ENCODE data around the gene LYPD6.

Gene LYPD6

GRCh38 chr2:149441255-149441654, 110.9 kb downstream of the LYPD6 start:
- Histone ChIP-seq H3K36me3 (ENCODE audit: control insufficient read depth, insufficient read depth, low read length) (no peaks in the 10 kb centered on the region), H3K4me3 (ENCODE audit: low read depth, low read length) (no peak overlapping the region), H3K9me3 (ENCODE audit: control insufficient read depth, insufficient read depth, low read length) (no peaks in the 10 kb centered on the region), H3K9ac (ENCODE audit: low read depth, low read length) (no peak overlapping the region), H3K4me1 (ENCODE audit: control insufficient read depth, insufficient read depth, low read length) (no peaks in the 10 kb centered on the region), H3K27me3 (ENCODE audit: control insufficient read depth, insufficient read depth, low read length) (no peaks in the 10 kb centered on the region)

- no peak overlapping the region for H3K4me3 ChIP-seq (ENCODE audit: low read depth, low read length)
- no peak overlapping the region for H3K9ac ChIP-seq (ENCODE audit: low read depth, low read length)
- H3K4me1 ChIP-seq (ENCODE audit: control insufficient read depth, insufficient read depth, low read length) = no peaks in the 10 kb centered on the region
- no peaks in the 10 kb centered on the region for H3K9me3 ChIP-seq (ENCODE audit: control insufficient read depth, insufficient read depth, low read length)
- no peaks in the 10 kb centered on the region for H3K36me3 ChIP-seq (ENCODE audit: control insufficient read depth, insufficient read depth, low read length)
- no peaks in the 10 kb centered on the region for H3K27me3 ChIP-seq (ENCODE audit: control insufficient read depth, insufficient read depth, low read length)
Observed at GRCh38 chr2:149442346-149442745, 112.0 kb downstream of the LYPD6 start.

GRCh38 chr2:149443150-149443549, 112.8 kb downstream of the LYPD6 start:
- Histone ChIP-seq H3K4me1 (ENCODE audit: control insufficient read depth, insufficient read depth, low read length) (no peaks in the 10 kb centered on the region), H3K4me3 (ENCODE audit: low read depth, low read length) (no peak overlapping the region), H3K9ac (ENCODE audit: low read depth, low read length) (no peak overlapping the region), H3K27me3 (ENCODE audit: control insufficient read depth, insufficient read depth, low read length) (peaks cover 1% of the 10 kb centered on the region), H3K36me3 (ENCODE audit: control insufficient read depth, insufficient read depth, low read length) (no peaks in the 10 kb centered on the region), H3K9me3 (ENCODE audit: control insufficient read depth, insufficient read depth, low read length) (no peaks in the 10 kb centered on the region)

GRCh38 chr2:149446748-149447147, 116.4 kb downstream of the LYPD6 start:
- Histone ChIP-seq H3K9me3 (ENCODE audit: control insufficient read depth, insufficient read depth, low read length) (no peaks in the 10 kb centered on the region), H3K36me3 (ENCODE audit: control insufficient read depth, insufficient read depth, low read length) (no peaks in the 10 kb centered on the region), H3K4me3 (ENCODE audit: low read depth, low read length) (no peak overlapping the region), H3K4me1 (ENCODE audit: control insufficient read depth, insufficient read depth, low read length) (peaks cover 7% of the 10 kb centered on the region), H3K9ac (ENCODE audit: low read depth, low read length) (no peak overlapping the region), H3K27me3 (ENCODE audit: control insufficient read depth, insufficient read depth, low read length) (peaks cover 29% of the 10 kb centered on the region)

DNA sequence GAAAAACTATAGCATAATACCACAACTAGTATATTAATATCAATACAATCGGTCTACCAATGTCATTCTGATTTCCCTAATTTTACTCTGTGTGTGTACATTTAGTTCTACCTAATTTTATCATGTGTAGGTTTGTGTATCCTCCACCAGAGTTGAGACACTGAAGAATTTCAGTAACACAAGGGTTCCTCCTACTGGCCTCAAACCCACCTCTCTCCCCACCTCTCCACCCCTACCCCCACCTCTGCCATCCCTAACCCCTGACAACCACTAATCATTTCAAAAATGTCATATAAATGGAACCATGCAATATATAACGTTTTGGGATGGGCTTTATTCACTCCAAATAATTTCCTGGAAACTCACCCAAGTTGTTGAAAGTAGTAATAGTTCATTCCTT, 117.9 kb downstream of the LYPD6 start:
- no peak overlapping the region for H3K9ac ChIP-seq (ENCODE audit: low read depth, low read length)
- H3K4me3 ChIP-seq (ENCODE audit: low read depth, low read length) = no peak overlapping the region
- peaks cover 10% of the 10 kb centered on the region for H3K4me1 ChIP-seq (ENCODE audit: control insufficient read depth, insufficient read depth, low read length)

DNA sequence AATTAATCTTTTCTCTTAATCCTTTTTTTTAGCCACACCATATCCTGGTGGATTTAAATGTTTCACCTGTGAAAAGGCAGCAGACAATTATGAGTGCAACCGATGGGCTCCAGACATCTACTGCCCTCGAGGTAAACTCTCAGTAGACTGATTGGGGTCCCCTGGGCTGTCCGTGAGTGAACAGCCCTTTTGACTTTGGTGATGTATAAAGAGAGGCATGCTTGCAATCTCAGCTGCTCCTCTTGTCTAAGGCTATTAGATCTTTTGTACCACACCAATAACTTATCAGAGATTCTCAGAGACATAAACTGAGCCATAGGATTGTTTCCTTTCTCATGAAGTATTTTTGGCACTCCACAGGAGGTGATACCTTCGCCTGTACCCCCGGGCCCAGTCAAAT, 118.6 kb downstream of the LYPD6 start:
- Histone ChIP-seq H3K36me3 (ENCODE audit: control insufficient read depth, insufficient read depth, low read length) (no peaks in the 10 kb centered on the region), H3K27me3 (ENCODE audit: control insufficient read depth, insufficient read depth, low read length) (peaks cover 46% of the 10 kb centered on the region)

More for the DNA sequence above, 117.9 kb downstream of the LYPD6 start:
- H3K36me3 ChIP-seq (ENCODE audit: control insufficient read depth, insufficient read depth, low read length) = no peaks in the 10 kb centered on the region
- H3K9me3 ChIP-seq (ENCODE audit: control insufficient read depth, insufficient read depth, low read length) = no peaks in the 10 kb centered on the region
- H3K27me3 ChIP-seq (ENCODE audit: control insufficient read depth, insufficient read depth, low read length) = peaks cover 44% of the 10 kb centered on the region

GRCh38 chr2:149451417-149452165, 121.2 kb downstream of the LYPD6 start:
- H3K27me3 ChIP-seq (ENCODE audit: control insufficient read depth, insufficient read depth, low read length) = peaks cover 46% of the 10 kb centered on the region
- H3K9me3 ChIP-seq (ENCODE audit: control insufficient read depth, insufficient read depth, low read length) = no peaks in the 10 kb centered on the region
- H3K4me3 ChIP-seq (ENCODE audit: low read depth, low read length) = no peak overlapping the region
- no peaks in the 10 kb centered on the region for H3K36me3 ChIP-seq (ENCODE audit: control insufficient read depth, insufficient read depth, low read length)
- no peak overlapping the region for H3K9ac ChIP-seq (ENCODE audit: low read depth, low read length)
- H3K4me1 ChIP-seq (ENCODE audit: control insufficient read depth, insufficient read depth, low read length) = peaks cover 10% of the 10 kb centered on the region

More for the DNA sequence above, 118.6 kb downstream of the LYPD6 start:
- Histone ChIP-seq H3K4me1 (ENCODE audit: control insufficient read depth, insufficient read depth, low read length) (peaks cover 10% of the 10 kb centered on the region), H3K9me3 (ENCODE audit: control insufficient read depth, insufficient read depth, low read length) (no peaks in the 10 kb centered on the region), H3K4me3 (ENCODE audit: low read depth, low read length) (no peak overlapping the region), H3K9ac (ENCODE audit: low read depth, low read length) (no peak overlapping the region)

GRCh38 chr2:149456285-149456684, 125.9 kb downstream of the LYPD6 start:
- peaks cover 22% of the 10 kb centered on the region for H3K27me3 ChIP-seq (ENCODE audit: control insufficient read depth, insufficient read depth, low read length)
- H3K36me3 ChIP-seq (ENCODE audit: control insufficient read depth, insufficient read depth, low read length) = no peaks in the 10 kb centered on the region
- no peak overlapping the region for H3K9ac ChIP-seq (ENCODE audit: low read depth, low read length)
- peaks cover 3% of the 10 kb centered on the region for H3K4me1 ChIP-seq (ENCODE audit: control insufficient read depth, insufficient read depth, low read length)
- H3K4me3 ChIP-seq (ENCODE audit: low read depth, low read length) = no peak overlapping the region
- H3K9me3 ChIP-seq (ENCODE audit: control insufficient read depth, insufficient read depth, low read length) = peaks cover 4% of the 10 kb centered on the region

DNA sequence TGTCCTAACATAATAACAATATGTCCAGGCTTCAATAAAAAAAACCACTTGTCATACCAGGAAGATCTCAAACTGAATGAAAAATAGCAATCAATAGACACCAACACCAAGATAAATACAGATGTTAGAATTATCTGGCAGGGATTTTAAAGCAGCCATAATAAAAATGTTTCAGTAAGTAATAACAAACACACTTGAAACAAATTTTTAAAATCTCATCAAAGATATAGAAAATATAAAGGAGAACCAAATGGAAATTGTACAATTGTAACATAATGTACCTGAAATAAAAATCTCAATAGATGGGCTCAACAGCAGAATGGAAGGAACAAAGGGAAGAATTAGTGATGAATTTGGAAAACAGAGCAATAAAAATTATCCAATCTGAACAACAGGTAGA, 128.1 kb downstream of the LYPD6 start:
- H3K9ac ChIP-seq (ENCODE audit: low read depth, low read length) = no peak overlapping the region
- H3K9me3 ChIP-seq (ENCODE audit: control insufficient read depth, insufficient read depth, low read length) = peaks cover 4% of the 10 kb centered on the region
- no peaks in the 10 kb centered on the region for H3K27me3 ChIP-seq (ENCODE audit: control insufficient read depth, insufficient read depth, low read length)
- H3K36me3 ChIP-seq (ENCODE audit: control insufficient read depth, insufficient read depth, low read length) = no peaks in the 10 kb centered on the region
- H3K4me3 ChIP-seq (ENCODE audit: low read depth, low read length) = no peak overlapping the region
- H3K4me1 ChIP-seq (ENCODE audit: control insufficient read depth, insufficient read depth, low read length) = no peaks in the 10 kb centered on the region

DNA sequence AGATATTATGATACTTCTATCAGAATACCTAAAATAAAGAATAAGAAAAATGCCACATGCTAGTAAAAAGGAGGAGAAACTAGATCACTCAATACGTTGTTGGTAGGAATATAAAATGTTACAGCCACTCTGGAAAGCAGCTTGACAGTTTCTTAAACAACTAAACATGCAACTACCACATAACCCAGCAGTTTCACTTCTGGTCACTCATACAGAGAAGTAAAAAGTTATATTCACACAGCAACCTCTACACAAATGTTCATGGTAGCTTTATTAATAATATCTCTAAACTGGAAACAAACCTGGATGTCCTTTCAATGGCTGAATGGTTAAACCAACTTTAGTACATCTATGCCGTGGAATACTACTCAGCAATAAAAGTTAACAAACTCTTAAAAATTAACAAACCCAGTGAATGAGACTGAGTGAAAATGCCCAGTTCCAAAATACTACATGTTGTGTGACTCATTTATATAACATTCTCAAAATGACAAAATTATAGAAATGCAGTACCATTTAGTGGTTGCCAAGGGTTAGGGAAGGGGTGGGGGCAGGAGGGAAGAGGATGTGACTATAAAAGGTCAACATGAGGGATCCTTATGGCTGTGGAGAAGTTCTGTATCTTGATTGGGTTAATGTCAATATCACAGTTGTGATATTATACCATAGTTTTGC, 133.1 kb downstream of the LYPD6 start:
- Histone ChIP-seq H3K36me3 (ENCODE audit: control insufficient read depth, insufficient read depth, low read length) (no peaks in the 10 kb centered on the region), H3K4me1 (ENCODE audit: control insufficient read depth, insufficient read depth, low read length) (no peaks in the 10 kb centered on the region), H3K4me3 (ENCODE audit: low read depth, low read length) (no peak overlapping the region), H3K9ac (ENCODE audit: low read depth, low read length) (no peak overlapping the region), H3K9me3 (ENCODE audit: control insufficient read depth, insufficient read depth, low read length) (no peaks in the 10 kb centered on the region), H3K27me3 (ENCODE audit: control insufficient read depth, insufficient read depth, low read length) (no peaks in the 10 kb centered on the region)

DNA sequence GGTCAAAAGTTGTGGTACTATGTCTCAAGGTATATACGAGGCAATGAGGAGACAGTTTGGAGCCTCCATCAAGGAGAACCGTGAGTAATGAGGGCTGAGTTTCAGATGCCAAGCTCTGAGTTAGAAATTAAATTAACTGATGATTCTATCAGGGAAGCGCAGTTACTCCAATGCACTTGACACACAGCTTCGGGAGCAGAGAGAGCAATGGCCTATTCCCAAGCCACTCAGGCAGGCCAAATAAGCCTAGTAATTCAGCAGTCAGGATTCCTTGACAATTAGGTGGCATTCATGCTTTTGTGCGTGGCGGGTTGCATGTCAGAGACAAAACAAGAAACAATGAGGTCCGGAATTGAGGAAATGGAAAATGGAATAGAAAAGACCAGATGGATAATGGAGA, 134.0 kb downstream of the LYPD6 start:
- Histone ChIP-seq H3K27me3 (ENCODE audit: control insufficient read depth, insufficient read depth, low read length) (no peaks in the 10 kb centered on the region), H3K9ac (ENCODE audit: low read depth, low read length) (no peak overlapping the region), H3K9me3 (ENCODE audit: control insufficient read depth, insufficient read depth, low read length) (no peaks in the 10 kb centered on the region), H3K4me1 (ENCODE audit: control insufficient read depth, insufficient read depth, low read length) (no peaks in the 10 kb centered on the region), H3K36me3 (ENCODE audit: control insufficient read depth, insufficient read depth, low read length) (no peaks in the 10 kb centered on the region), H3K4me3 (ENCODE audit: low read depth, low read length) (no peak overlapping the region)

- Histone ChIP-seq H3K27me3 (ENCODE audit: control insufficient read depth, insufficient read depth, low read length) (no peaks in the 10 kb centered on the region), H3K9ac (ENCODE audit: low read depth, low read length) (no peak overlapping the region), H3K9me3 (ENCODE audit: control insufficient read depth, insufficient read depth, low read length) (no peaks in the 10 kb centered on the region), H3K4me1 (ENCODE audit: control insufficient read depth, insufficient read depth, low read length) (no peaks in the 10 kb centered on the region), H3K4me3 (ENCODE audit: low read depth, low read length) (no peak overlapping the region), H3K36me3 (ENCODE audit: control insufficient read depth, insufficient read depth, low read length) (no peaks in the 10 kb centered on the region)
Observed at GRCh38 chr2:149465873-149466272, 135.5 kb downstream of the LYPD6 start.

Data from iPS-15b (cell line).